H1 (cell line): Measurements from ENCODE around the gene COL5A1. TPM values are rescaled to one million over a fixed set of nuclear protein-coding genes. Genes with fewer than 3 reads are reported as not detected.

Experiments
- CTCF ChIA-PET: fragments of 300-600 bp; sonication (Branson Sonifier 250); formaldehyde crosslinking; loops from one replicate; lab custom pipeline; 2021; ENCODE audit not compliant: partially characterized antibody; lab: Charles Lee
- POLR2A ChIA-PET: fragments of 300-600 bp; sonication (Branson Sonifier 250); formaldehyde crosslinking; loops from one replicate; lab custom pipeline; 2021; ENCODE audit warnings: inconsistent platforms; ENCODE audit not compliant: partially characterized antibody; lab: Charles Lee
- DNase-seq, 2 experiments: peaks; one replicate each; pipeline versions ENCODE4 v3.0.0 to v3.0.0-alpha.2; 2010 to 2022; ENCODE audit warnings: low spot score in 2 of 2, low read depth in 1 of 2, mixed read lengths in 1 of 2
- FAIRE-seq: peaks from 2 replicates; lab custom pipeline; 2011; peaks lifted over from hg19 to GRCh38; lab: Jason Lieb, UNC
- H2AFZ ChIP-seq: 2 replicates; pipeline ENCODE4 v1.8.1; 2012; ENCODE audit warnings: low read length, inconsistent platforms
- H2AK5ac ChIP-seq: 2 replicates; pipeline ENCODE4 v1.6.1; 2013; ENCODE audit warnings: low read depth, low read length
- H2BK120ac ChIP-seq: replicated peaks from 2 replicates; pipeline ENCODE3; 2013; ENCODE audit warnings: low read depth, low read length, inconsistent platforms
- H2BK12ac ChIP-seq: 2 replicates; pipeline ENCODE4 v1.6.1; 2013; ENCODE audit warnings: low read depth, low read length
- H2BK15ac ChIP-seq: 2 replicates; pipeline ENCODE4 v1.6.1; 2013; ENCODE audit warnings: low read length
- H2BK20ac ChIP-seq: 2 replicates; pipeline ENCODE4 v1.6.1; 2013; ENCODE audit warnings: low read length
- H2BK5ac ChIP-seq: 2 replicates; pipeline ENCODE4 v1.6.1; 2013; ENCODE audit warnings: low read depth, low read length
- H3K14ac ChIP-seq: 2 replicates; pipeline ENCODE4 v1.6.1; 2013; ENCODE audit warnings: inconsistent platforms; ENCODE audit not compliant: insufficient read length
- H3K18ac ChIP-seq: 2 replicates; pipeline ENCODE4 v1.6.1; 2013; ENCODE audit warnings: low read length; ENCODE audit errors: extremely low read depth
- H3K23ac ChIP-seq: 2 replicates; pipeline ENCODE4 v1.6.1; 2013; ENCODE audit warnings: inconsistent platforms; ENCODE audit not compliant: insufficient read length
- H3K23me2 ChIP-seq: 2 replicates; pipeline ENCODE4 v1.6.1; 2013; ENCODE audit warnings: low read depth, low read length
- H3K27ac ChIP-seq: 2 replicates; pipeline ENCODE4 v1.6.1; 2011; ENCODE audit warnings: low read depth, low read length, inconsistent platforms
- H3K27me3 ChIP-seq, 4 experiments: replicated peaks in 1 of 4; 1 replicate in 1 of 4; 2 replicates in 3 of 4; pipeline versions ENCODE4 v1.6.1 to v1.8.1; 2011 to 2013; ENCODE audit warnings: low read length in 3 of 4, mild to moderate bottlenecking in 3 of 4, inconsistent platforms in 2 of 4, mixed read lengths in 2 of 4, moderate library complexity in 1 of 4; ENCODE audit not compliant: control insufficient read depth in 3 of 4, insufficient read depth in 3 of 4; ENCODE audit errors: extremely low read depth in 1 of 4
- H3K36me3 ChIP-seq, 4 experiments: 2 replicates each; pipeline versions ENCODE4 v1.6.1 to v1.8.1; 2011 to 2013; ENCODE audit warnings: mild to moderate bottlenecking in 4 of 4, low read length in 3 of 4, moderate library complexity in 2 of 4, control low read depth in 1 of 4, inconsistent platforms in 1 of 4; ENCODE audit not compliant: insufficient read depth in 4 of 4, control insufficient read depth in 2 of 4
- H3K4ac ChIP-seq: replicated peaks from 2 replicates; pipeline ENCODE3; 2013; ENCODE audit warnings: low read length, low read depth, mixed read lengths, inconsistent platforms; ENCODE audit not compliant: insufficient read length
- H3K4me1 ChIP-seq, 4 experiments: replicated peaks in 1 of 4; 1 replicate in 1 of 4; 2 replicates in 3 of 4; pipeline versions ENCODE4 v1.6.1 to v1.8.1; 2011 to 2013; ENCODE audit warnings: low read length in 3 of 4, inconsistent platforms in 2 of 4, mixed read lengths in 1 of 4; ENCODE audit not compliant: insufficient read depth in 4 of 4, control insufficient read depth in 3 of 4
- H3K4me2 ChIP-seq, 2 experiments: 2 replicates each; pipeline versions ENCODE4 v1.6.1 to v1.8.1; 2011 to 2013; ENCODE audit warnings: low read depth in 2 of 2, low read length in 2 of 2, control low read depth in 1 of 2, inconsistent platforms in 1 of 2, mild to moderate bottlenecking in 1 of 2; ENCODE audit not compliant: insufficient read depth in 1 of 2
- H3K4me3 ChIP-seq, 4 experiments: fragments of 200-600, 300-600 bp in 1 of 4; sonication (generic), shearing (Covaris generic), sonication (Bioruptor Twin) in 1 of 4; 2 replicates each; pipeline versions ENCODE4 v1.5.1 to v1.8.1; 2011 to 2016; ENCODE audit warnings: low read length in 4 of 4, low read depth in 3 of 4, control low read depth in 2 of 4, inconsistent platforms in 2 of 4, mild to moderate bottlenecking in 2 of 4, mixed read lengths in 1 of 4, moderate library complexity in 1 of 4; ENCODE audit not compliant: insufficient read depth in 2 of 4; ENCODE audit errors: extremely low read depth in 1 of 4
- H3K56ac ChIP-seq: replicated peaks from 2 replicates; pipeline ENCODE3; 2013; ENCODE audit warnings: low read depth, mild to moderate bottlenecking, mixed read lengths, low read length, inconsistent platforms; ENCODE audit not compliant: insufficient read length
- H3K79me1 ChIP-seq: 2 replicates; pipeline ENCODE4 v1.6.1; 2013; ENCODE audit warnings: low read depth, low read length, control low read depth
- H3K79me2 ChIP-seq, 2 experiments: 2 replicates each; pipeline versions ENCODE4 v1.6.1 to v1.8.1; 2012 to 2013; ENCODE audit warnings: low read length in 2 of 2, mild to moderate bottlenecking in 2 of 2, inconsistent platforms in 1 of 2; ENCODE audit not compliant: insufficient read depth in 2 of 2, control insufficient read depth in 1 of 2
- H3K9ac ChIP-seq, 4 experiments: replicated peaks in 1 of 4; 1 replicate in 1 of 4; 2 replicates in 3 of 4; pipeline versions ENCODE4 v1.6.1 to v1.8.1; 2011 to 2013; ENCODE audit warnings: low read depth in 3 of 4, low read length in 3 of 4, control low read depth in 2 of 4, mild to moderate bottlenecking in 2 of 4, moderate library complexity in 2 of 4, inconsistent platforms in 1 of 4; ENCODE audit errors: extremely low read depth in 1 of 4
- H3K9me3 ChIP-seq, 2 experiments: 2 replicates each; pipeline versions ENCODE4 v1.6.1 to v1.8.1; 2012 to 2013; ENCODE audit warnings: mild to moderate bottlenecking in 2 of 2, moderate library complexity in 2 of 2, control low read depth in 1 of 2, inconsistent platforms in 1 of 2, low read depth in 1 of 2, low read length in 1 of 2, mixed read lengths in 1 of 2; ENCODE audit not compliant: insufficient read depth in 2 of 2
- H4K20me1 ChIP-seq, 2 experiments: replicated peaks in 1 of 2; 2 replicates each; pipeline versions ENCODE3 to v1.8.1; 2011 to 2013; ENCODE audit warnings: inconsistent platforms in 2 of 2, low read length in 2 of 2, mild to moderate bottlenecking in 1 of 2; ENCODE audit not compliant: insufficient read depth in 2 of 2, control insufficient read depth in 1 of 2
- H4K5ac ChIP-seq: 2 replicates; pipeline ENCODE4 v1.6.1; 2013; ENCODE audit warnings: low read length, low read depth, mixed read lengths, inconsistent platforms; ENCODE audit not compliant: insufficient read length
- H4K8ac ChIP-seq: 2 replicates; pipeline ENCODE4 v1.8.0; 2013; ENCODE audit warnings: mild to moderate bottlenecking, moderate library complexity, low read length, inconsistent platforms; ENCODE audit not compliant: insufficient read depth; ENCODE audit errors: extremely low read depth
- H4K91ac ChIP-seq: replicated peaks from 2 replicates; pipeline ENCODE3; 2013; ENCODE audit warnings: low read length, mixed read lengths, inconsistent platforms; ENCODE audit not compliant: insufficient read length
- BACH1 ChIP-seq: IDR thresholded peaks from 2 replicates; pipeline ENCODE4 v1.6.1; 2012; ENCODE audit warnings: low read length, improper control_type of control experiment
- CBX5 ChIP-seq: fragments of 300-800, 300-1000 bp; sonication (generic); IDR thresholded peaks from 2 replicates; pipeline ENCODE4 v1.7.1; 2016; ENCODE audit warnings: antibody characterized with exemption, low read length, low read depth
- CHD2 ChIP-seq: IDR thresholded peaks from 2 replicates; pipeline ENCODE4 v1.6.1; 2012; ENCODE audit warnings: low read length, improper control_type of control experiment
- EP300 ChIP-seq, 2 experiments: IDR thresholded peaks; 1 replicate in 1 of 2; 2 replicates in 1 of 2; pipeline ENCODE4 v1.6.1; 2011 to 2012; ENCODE audit warnings: low read depth in 2 of 2, low read length in 2 of 2, mild to moderate bottlenecking in 2 of 2, borderline replicate concordance in 1 of 2, inconsistent platforms in 1 of 2, moderate library complexity in 1 of 2
- PHF8 ChIP-seq: fragments of 200-600 bp; sonication (generic); conservative IDR thresholded peaks from 2 replicates; pipeline ENCODE4 v1.7.1; 2012; ENCODE audit warnings: low read depth, mild to moderate bottlenecking, inconsistent platforms, low read length, moderate library complexity
- POLR2AphosphoS5 ChIP-seq: IDR thresholded peaks from 2 replicates; pipeline ENCODE4 v1.6.1; 2011; ENCODE audit warnings: low read depth, low read length
- RXRA ChIP-seq: IDR thresholded peaks from 2 replicates; pipeline ENCODE4 v1.6.1; 2011; ENCODE audit warnings: low read depth, mild to moderate bottlenecking, low read length, moderate library complexity; ENCODE audit not compliant: insufficient read depth
- SIN3A ChIP-seq, 2 experiments: IDR thresholded peaks in 1 of 2; conservative IDR thresholded peaks in 1 of 2; 2 replicates each; pipeline ENCODE4 v1.6.1; 2011 to 2012; ENCODE audit warnings: low read length in 2 of 2, improper control_type of control experiment in 1 of 2, low read depth in 1 of 2, mild to moderate bottlenecking in 1 of 2
- SP1 ChIP-seq: IDR thresholded peaks from 2 replicates; pipeline ENCODE4 v1.6.1; 2011; ENCODE audit warnings: low read depth, low read length
- TCF12 ChIP-seq: IDR thresholded peaks from 2 replicates; pipeline ENCODE4 v1.6.1; 2011; ENCODE audit warnings: low read depth, mild to moderate bottlenecking, low read length
- WGBS, 2 experiments: shearing (Covaris generic) in 1 of 2; methylation state at CpG; one replicate each; pipeline versions ENCODE4 v1.1.6 to v1.1.7; 2013 to 2015; ENCODE audit warnings: low lambda C conversion rate in 2 of 2, mixed read lengths in 2 of 2, inconsistent platforms in 1 of 2, low coverage in 1 of 2, missing lambda C conversion rate in 1 of 2; ENCODE audit not compliant: insufficient replicate concordance in 2 of 2, insufficient coverage in 1 of 2, insufficient read length in 1 of 2; ENCODE audit errors: extremely low coverage in 1 of 2, missing lambda C conversion rate in 1 of 2; 5-methylcytosine and 5-hydroxymethylcytosine counted together
- polyA plus RNA-seq, 7 experiments: library from polyadenylated mRNA; depleted of rRNA in 3 of 7; stranded (reverse) in 5 of 7; unstranded in 2 of 7; fragments of >200 nt in 5 of 7; fragments of 200-250 nt in 2 of 7; gene quantifications; 1 replicate in 5 of 7; 2 replicates in 1 of 7; 4 replicates in 1 of 7; pipeline versions ENCODE4 v1.2.1 to v1.2.3, GENCODE V29; 2011 to 2013; ENCODE audit warnings: missing spikeins in 2 of 7, mixed read lengths in 2 of 7
- total RNA-seq: library from RNA; stranded (reverse); fragmentation: NEBNext Ultra II Directional; extraction: Animal tissue kit (Norgen Biotek cat#: 25700); gene quantifications from 2 replicates; pipeline ENCODE4 v1.2.1, GENCODE V29; 2021
- TF ChIP-seq, protein P1 (sequence below): IDR thresholded peaks from 2 replicates; pipeline ENCODE4 v1.6.1; 2011; ENCODE audit warnings: low read length, improper control_type of control experiment

COL5A1 gene
- total and polyA plus RNA-seq, 2 of the 8 experiments (the other 6 are each of a cell fraction or from before 2014, with no cell fraction given), result 3.8 to 12.0 TPM

DNA sequence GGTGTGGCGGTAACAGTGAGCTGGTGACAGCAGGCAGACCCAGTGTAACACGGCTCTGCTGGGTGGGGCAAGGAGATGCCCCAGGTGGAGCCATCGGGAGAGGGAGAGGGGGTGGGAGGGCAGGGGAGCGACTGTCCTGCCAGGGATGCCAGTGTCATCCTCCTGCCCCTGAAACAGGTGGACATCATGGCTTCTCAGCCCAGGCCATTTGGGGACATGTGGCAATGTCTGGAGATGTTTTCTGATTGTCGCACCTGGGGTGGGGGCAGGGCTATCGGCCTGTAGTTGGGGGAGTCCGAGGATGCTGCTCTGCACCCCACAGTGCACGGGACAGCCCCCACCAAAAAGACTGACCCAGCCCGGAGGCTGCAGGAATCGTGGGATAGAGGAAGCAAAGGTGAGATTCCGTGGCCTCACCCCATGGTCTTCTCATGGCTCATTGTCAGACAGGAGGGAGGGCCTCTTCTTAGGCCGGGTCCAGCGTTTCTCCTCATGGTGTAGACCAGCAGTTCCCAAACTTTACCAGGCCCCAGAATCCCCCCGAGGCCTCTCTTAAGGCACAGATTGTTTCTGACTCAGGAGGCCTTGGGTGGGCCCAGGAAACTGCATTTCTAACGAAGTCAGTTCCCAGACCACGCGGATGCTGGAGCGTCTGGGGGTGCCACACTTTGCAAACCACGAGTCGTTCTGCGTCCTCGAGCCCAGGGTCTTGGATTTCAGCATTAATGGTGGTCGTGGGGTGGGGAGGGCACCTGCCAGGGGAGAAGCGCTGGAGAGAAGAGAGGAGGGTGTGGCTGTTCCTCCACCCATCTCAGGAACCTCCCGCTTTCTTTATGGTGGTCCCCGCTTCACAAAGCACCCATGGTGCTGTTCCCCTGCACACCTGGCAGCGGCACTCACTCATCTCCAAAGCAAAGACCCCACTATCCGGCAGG lies 11.0 kb downstream of the COL5A1 start:
- Histone ChIP-seq H2BK20ac (no peak overlapping the region), H3K36me3 (no peaks in the 10 kb centered on the region), H3K4me2 (no peak overlapping the region), H3K27ac (no peak overlapping the region), H3K23me2 (peaks cover 12% of the 10 kb centered on the region; the same call in 1 of the 2 replicates), H4K8ac (no peak overlapping the region), H2AFZ (no peak overlapping the region), H4K91ac (no peak overlapping the region), H3K23ac (no peak overlapping the region), H3K27me3 (no peaks in the 10 kb centered on the region), H2BK15ac (no peak overlapping the region), H3K4me1 (no peaks in the 10 kb centered on the region; a peak in 1 of 7 replicates), H3K79me2 (no peaks in the 10 kb centered on the region), H2BK120ac (no peak overlapping the region), H4K5ac (no peak overlapping the region), H3K9ac (no peak overlapping the region), H2BK12ac (no peak overlapping the region), H3K56ac (no peak overlapping the region), H3K18ac (no peak overlapping the region), H4K20me1 (peaks cover 0 to 12% of the 10 kb centered on the region in 2 experiments), H3K14ac (no peak overlapping the region), H3K4me3 (no peak overlapping the region), H3K4ac (no peak overlapping the region), H3K9me3 (no peaks in the 10 kb centered on the region), H2BK5ac (no peak overlapping the region), H2AK5ac (no peak overlapping the region), H3K79me1 (peaks cover 2% of the 10 kb centered on the region; the same call in 1 of the 2 replicates)
- FAIRE-seq, result no peak
- ChIA-PET POLR2A (no interaction called here), CTCF (interaction anchor here (0.7 to 1.8 kb wide), 4 partner anchors 8 to 1019 kb away, joined by 3 to 5 read pairs (median 3); no protein-coding TSS in a partner anchor)
- DNase-seq, result no peak
- 90% methylated on average over 27 of the region's 28 CpGs; no CpG with 5 or more reads in 1 of the 2 experiments for WGBS, 2 experiments
- TF ChIP-seq CBX5 (no peak), CHD2 (no peak), TCF12 (no peak), EP300 (IDR thresholded peaks at IDR 0.05; ENCODE audit: borderline replicate concordance in 1 of 2, low read depth in 2 of 2, low read length in 2 of 2) (no peak), BACH1 (no peak), RXRA (no peak), SP1 (no peak), SIN3A (conservative IDR thresholded peaks at IDR 0.05 in 1 of 2, IDR thresholded peaks at IDR 0.05 in 1 of 2; ENCODE audit: low read depth in 1 of 2, low read length in 2 of 2) (no peak), POLR2AphosphoS5 (no peak), PHF8 (no peak)
- TF ChIP-seq, protein P1, sequence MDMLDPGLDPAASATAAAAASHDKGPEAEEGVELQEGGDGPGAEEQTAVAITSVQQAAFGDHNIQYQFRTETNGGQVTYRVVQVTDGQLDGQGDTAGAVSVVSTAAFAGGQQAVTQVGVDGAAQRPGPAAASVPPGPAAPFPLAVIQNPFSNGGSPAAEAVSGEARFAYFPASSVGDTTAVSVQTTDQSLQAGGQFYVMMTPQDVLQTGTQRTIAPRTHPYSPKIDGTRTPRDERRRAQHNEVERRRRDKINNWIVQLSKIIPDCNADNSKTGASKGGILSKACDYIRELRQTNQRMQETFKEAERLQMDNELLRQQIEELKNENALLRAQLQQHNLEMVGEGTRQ, result no peak
